Stimulated activated naive CD8-positive, alpha-beta T cell treated with anti-CD3 and anti-CD28 coated beads, Interleukin-15, Interleukin-2, amounts not matched to agents 100 ng/mL and 50 ng/mL, for 24 hours (primary cell): ENCODE measurements around the gene PXK.
"Not testable (repeated sequence)": the region's sequence is repeated elsewhere in the genome, so short reads cannot be mapped to it uniquely, and the experiment has no call there.

Experiments
- H3K27ac Mint-ChIP-seq: one replicate; pipeline ENCODE4 v1.8.0; 2021; ENCODE audit warnings: mild to moderate bottlenecking, mixed read lengths
- H3K27me3 Mint-ChIP-seq: one replicate; pipeline ENCODE4 v1.8.0; 2021; ENCODE audit warnings: mixed read lengths
- H3K36me3 Mint-ChIP-seq: one replicate; pipeline ENCODE4 v1.8.0; 2021; ENCODE audit warnings: low read depth, mixed read lengths
- H3K4me1 Mint-ChIP-seq: one replicate; pipeline ENCODE4 v1.8.0; 2021; ENCODE audit warnings: low read depth, mixed read lengths
- H3K4me3 Mint-ChIP-seq: one replicate; pipeline ENCODE4 v1.8.0; 2021; ENCODE audit warnings: mild to moderate bottlenecking, mixed read lengths
- H3K9me3 Mint-ChIP-seq: one replicate; pipeline ENCODE4 v1.8.0; 2021; ENCODE audit warnings: mixed read lengths

PXK gene

GRCh38 chr3:58331593-58332152 is 1.0 kb upstream of the PXK start:
- Mint-ChIP-seq H3K9me3 (no peaks in the 10 kb centered on the region), H3K4me3 (peak overlapping the region; percentile 74), H3K36me3 (peaks cover 10% of the 10 kb centered on the region), H3K27ac (peak overlapping the region; percentile 75), H3K27me3 (no peaks in the 10 kb centered on the region), H3K4me1 (peaks cover 41% of the 10 kb centered on the region)

DNA sequence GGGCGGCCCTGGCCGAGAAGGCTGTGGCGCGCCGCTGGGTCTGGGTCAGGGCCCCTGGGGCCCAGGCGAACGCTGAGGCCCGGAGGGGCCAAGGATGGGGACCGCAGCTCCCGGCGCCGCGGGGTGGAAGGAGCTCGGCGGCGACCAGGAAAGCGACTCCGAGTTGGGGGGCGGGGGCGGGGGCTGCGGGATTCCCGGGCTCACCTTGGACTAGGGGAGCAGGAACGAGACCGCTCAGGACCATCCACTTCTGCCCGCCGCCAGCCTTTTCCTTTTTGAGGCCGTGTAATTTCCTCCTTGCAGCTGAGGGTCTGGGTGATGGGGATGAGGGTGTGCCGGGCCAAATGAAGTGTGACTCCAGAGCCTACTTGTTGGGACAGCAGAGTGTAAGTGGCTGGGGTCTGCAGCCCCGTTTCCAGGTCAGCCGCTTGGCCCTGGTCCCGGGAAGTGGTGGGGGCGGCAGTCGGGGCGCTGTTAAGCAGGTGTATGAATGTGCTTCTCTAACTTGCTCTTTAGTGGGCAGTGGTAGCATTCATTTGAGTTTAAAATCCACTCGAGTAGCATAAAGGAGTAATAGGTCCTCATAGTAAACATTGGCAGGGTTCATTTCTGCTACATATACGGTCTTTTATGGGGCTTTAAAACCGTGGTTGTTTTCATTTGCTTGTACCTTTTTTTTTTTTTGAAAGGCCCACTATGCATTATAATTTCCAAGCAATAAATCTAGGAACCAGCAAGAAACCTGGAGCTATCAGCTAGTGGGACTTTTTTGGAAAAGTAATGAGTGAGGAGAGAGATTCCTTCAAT is 717 bp downstream of the PXK start:
- H3K27me3 Mint-ChIP-seq: no peaks in the 10 kb centered on the region
- peak overlapping the region; percentile 92 for H3K27ac Mint-ChIP-seq
- H3K4me3 Mint-ChIP-seq: peak overlapping the region; percentile 98
- H3K4me1 Mint-ChIP-seq: peaks cover 45% of the 10 kb centered on the region
- H3K9me3 Mint-ChIP-seq: no peaks in the 10 kb centered on the region
- H3K36me3 Mint-ChIP-seq: peaks cover 10% of the 10 kb centered on the region

GRCh38 chr3:58334013-58334321 is 1.3 kb downstream of the PXK start:
- H3K27me3 Mint-ChIP-seq: no peaks in the 10 kb centered on the region
- peak overlapping the region; percentile 98 for H3K4me3 Mint-ChIP-seq
- peaks cover 47% of the 10 kb centered on the region for H3K4me1 Mint-ChIP-seq
- H3K27ac Mint-ChIP-seq: peak overlapping the region; percentile 92
- H3K36me3 Mint-ChIP-seq: peaks cover 13% of the 10 kb centered on the region
- H3K9me3 Mint-ChIP-seq: no peaks in the 10 kb centered on the region

- Mint-ChIP-seq H3K9me3 (no peaks in the 10 kb centered on the region), H3K27me3 (no peaks in the 10 kb centered on the region), H3K27ac (peak overlapping the region; percentile 76), H3K4me1 (peaks cover 52% of the 10 kb centered on the region), H3K36me3 (peaks cover 18% of the 10 kb centered on the region), H3K4me3 (peak overlapping the region; percentile 98)
Measured at GRCh38 chr3:58334506-58334884, 1.8 kb downstream of the PXK start.

GRCh38 chr3:58335652-58335947 is 2.9 kb downstream of the PXK start:
- Mint-ChIP-seq H3K27me3 (no peaks in the 10 kb centered on the region), H3K4me1 (peaks cover 53% of the 10 kb centered on the region), H3K9me3 (no peaks in the 10 kb centered on the region), H3K36me3 (peaks cover 21% of the 10 kb centered on the region), H3K27ac (peak overlapping the region; percentile 92), H3K4me3 (peak overlapping the region; percentile 98)

GRCh38 chr3:58336135-58336882 is 3.6 kb downstream of the PXK start:
- Mint-ChIP-seq H3K27ac (peak overlapping the region; percentile 23), H3K27me3 (no peaks in the 10 kb centered on the region), H3K4me3 (no peak overlapping the region), H3K4me1 (peaks cover 58% of the 10 kb centered on the region), H3K36me3 (peaks cover 28% of the 10 kb centered on the region), H3K9me3 (no peaks in the 10 kb centered on the region)

- Mint-ChIP-seq H3K4me1 (peaks cover 53% of the 10 kb centered on the region), H3K36me3 (peaks cover 32% of the 10 kb centered on the region), H3K27ac (no peak overlapping the region), H3K9me3 (no peaks in the 10 kb centered on the region), H3K4me3 (no peak overlapping the region), H3K27me3 (no peaks in the 10 kb centered on the region)
Measured at GRCh38 chr3:58337190-58337589, 4.5 kb downstream of the PXK start.

GRCh38 chr3:58339146-58339545 is 6.5 kb downstream of the PXK start:
- Mint-ChIP-seq H3K4me1 (peaks cover 42% of the 10 kb centered on the region), H3K27ac (peak overlapping the region; percentile 9), H3K36me3 (peaks cover 45% of the 10 kb centered on the region)
- H3K4me3 Mint-ChIP-seq, H3K27me3 Mint-ChIP-seq, H3K9me3 Mint-ChIP-seq: not testable (repeated sequence)

DNA sequence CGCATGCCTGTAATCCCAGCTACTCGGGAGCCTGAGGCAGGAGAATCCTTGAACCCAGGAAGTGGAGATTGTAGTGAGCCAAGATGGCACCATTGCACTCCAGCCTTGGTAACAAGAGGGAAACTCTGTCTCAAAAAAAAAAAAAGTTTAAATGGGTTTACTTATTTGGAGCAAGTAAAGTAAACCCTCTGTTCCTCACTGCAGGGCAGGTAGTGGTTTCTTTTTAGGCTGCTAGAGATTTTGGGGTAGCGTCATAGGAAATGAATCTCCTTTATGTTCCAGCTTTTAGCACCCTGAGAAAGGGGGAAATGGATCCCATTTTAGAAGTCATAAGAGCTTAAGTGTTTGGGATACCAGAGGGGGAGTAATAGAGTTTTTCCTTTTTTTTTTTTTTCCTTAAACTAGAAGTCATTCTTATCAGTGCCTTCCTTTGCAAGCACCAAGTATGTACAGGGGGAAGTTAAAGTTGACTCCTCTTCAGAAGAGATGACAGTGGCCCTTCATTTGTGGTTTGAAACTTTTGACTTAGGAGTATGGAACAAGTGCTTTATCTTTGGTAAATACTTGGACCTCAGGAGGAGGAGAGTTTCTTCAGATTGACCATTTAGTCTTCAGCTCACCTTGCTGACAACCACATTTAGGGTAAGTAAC is 8.0 kb downstream of the PXK start:
- peaks cover 31% of the 10 kb centered on the region for H3K4me1 Mint-ChIP-seq
- no peaks in the 10 kb centered on the region for H3K9me3 Mint-ChIP-seq
- no peak overlapping the region for H3K4me3 Mint-ChIP-seq
- no peaks in the 10 kb centered on the region for H3K27me3 Mint-ChIP-seq
- H3K27ac Mint-ChIP-seq: no peak overlapping the region
- peaks cover 39% of the 10 kb centered on the region for H3K36me3 Mint-ChIP-seq

DNA sequence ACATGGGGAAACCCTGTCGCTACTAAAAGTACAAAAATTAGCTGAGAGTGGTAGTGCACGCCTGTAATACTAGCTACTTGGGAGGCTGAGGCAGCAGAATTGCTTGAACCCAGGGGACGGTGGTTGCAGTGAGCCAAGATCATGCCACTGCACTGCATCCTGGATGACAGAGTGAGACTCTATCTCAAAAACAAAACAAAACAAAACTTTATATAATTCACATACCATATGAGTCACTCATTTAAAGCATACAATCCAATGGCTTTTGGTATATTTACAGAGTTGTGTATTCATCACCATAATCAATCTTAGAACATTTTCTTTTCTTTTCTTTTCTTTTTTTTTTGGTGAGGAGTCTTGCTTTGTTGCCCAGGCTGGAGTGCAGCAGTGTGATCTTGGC is 8.7 kb downstream of the PXK start:
- Mint-ChIP-seq H3K27ac (no peak overlapping the region), H3K36me3 (peaks cover 42% of the 10 kb centered on the region), H3K9me3 (no peaks in the 10 kb centered on the region), H3K27me3 (no peaks in the 10 kb centered on the region), H3K4me1 (peaks cover 31% of the 10 kb centered on the region), H3K4me3 (no peak overlapping the region)

GRCh38 chr3:58342676-58343075 is 10.0 kb downstream of the PXK start:
- H3K27ac Mint-ChIP-seq: no peak overlapping the region
- peaks cover 46% of the 10 kb centered on the region for H3K36me3 Mint-ChIP-seq
- peaks cover 35% of the 10 kb centered on the region for H3K4me1 Mint-ChIP-seq
- H3K4me3 Mint-ChIP-seq: no peak overlapping the region
- H3K27me3 Mint-ChIP-seq: no peaks in the 10 kb centered on the region
- H3K9me3 Mint-ChIP-seq: no peaks in the 10 kb centered on the region

DNA sequence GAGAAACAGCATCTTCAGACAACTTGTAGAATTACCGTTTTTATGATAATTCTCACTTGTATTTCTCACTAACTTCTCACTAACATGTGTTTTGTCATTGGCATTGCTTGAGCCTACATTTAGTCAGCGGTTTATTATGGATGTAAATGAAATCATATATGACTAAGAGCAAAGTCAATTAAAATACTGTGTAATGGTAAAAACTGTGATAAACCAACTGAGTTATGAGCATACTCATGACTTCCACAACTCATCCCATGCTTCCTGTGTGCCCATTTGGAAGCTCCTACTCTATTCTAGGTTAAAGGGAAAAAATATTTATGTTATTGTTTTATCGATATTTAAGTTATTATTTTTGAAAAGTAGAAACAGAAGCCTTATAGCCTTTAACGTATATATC is 12.8 kb downstream of the PXK start:
- H3K27ac Mint-ChIP-seq: no peak overlapping the region
- H3K27me3 Mint-ChIP-seq: no peaks in the 10 kb centered on the region
- peaks cover 47% of the 10 kb centered on the region for H3K36me3 Mint-ChIP-seq
- H3K4me1 Mint-ChIP-seq: peaks cover 50% of the 10 kb centered on the region
- H3K4me3 Mint-ChIP-seq: no peak overlapping the region
- H3K9me3 Mint-ChIP-seq: no peaks in the 10 kb centered on the region

GRCh38 chr3:58346368-58346767 is 13.7 kb downstream of the PXK start:
- Mint-ChIP-seq H3K27ac (peak overlapping the region; percentile 75), H3K4me3 (no peak overlapping the region), H3K4me1 (peaks cover 52% of the 10 kb centered on the region), H3K9me3 (no peaks in the 10 kb centered on the region), H3K36me3 (peaks cover 39% of the 10 kb centered on the region), H3K27me3 (no peaks in the 10 kb centered on the region)

DNA sequence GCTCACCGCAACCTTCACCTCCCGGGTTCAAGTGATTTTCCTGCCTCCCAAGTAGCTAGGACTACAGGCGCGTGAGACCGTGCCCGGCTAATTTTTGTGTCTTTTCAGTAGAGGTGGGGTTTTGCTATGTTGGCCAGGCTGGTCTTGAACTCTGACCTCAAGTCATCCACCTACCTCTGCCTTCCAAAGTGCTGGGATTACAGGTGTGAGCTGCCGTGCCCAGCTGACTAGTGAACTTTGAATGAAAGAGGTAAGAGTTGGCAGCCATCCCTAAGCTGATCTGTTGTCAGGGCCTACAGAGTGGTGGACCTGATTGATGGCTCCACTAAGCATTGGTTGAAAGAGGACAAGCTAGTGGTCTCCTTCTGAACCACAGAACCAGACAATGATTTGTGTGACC is 15.3 kb downstream of the PXK start:
- Mint-ChIP-seq H3K27ac (no peak overlapping the region), H3K27me3 (no peaks in the 10 kb centered on the region), H3K9me3 (no peaks in the 10 kb centered on the region), H3K4me3 (no peak overlapping the region), H3K36me3 (peaks cover 37% of the 10 kb centered on the region), H3K4me1 (peaks cover 66% of the 10 kb centered on the region)
